ENCODE data around the gene SUOX. TPM values are rescaled to one million over a fixed set of nuclear protein-coding genes. Genes with fewer than 3 reads are reported as not detected.
"Not testable (repeated sequence)": the region's sequence is repeated elsewhere in the genome, so short reads cannot be mapped to it uniquely, and the experiment has no call there.

SUOX gene
- total RNA-seq, 1 donor from 2014 or later, result 20.3 TPM

DNA sequence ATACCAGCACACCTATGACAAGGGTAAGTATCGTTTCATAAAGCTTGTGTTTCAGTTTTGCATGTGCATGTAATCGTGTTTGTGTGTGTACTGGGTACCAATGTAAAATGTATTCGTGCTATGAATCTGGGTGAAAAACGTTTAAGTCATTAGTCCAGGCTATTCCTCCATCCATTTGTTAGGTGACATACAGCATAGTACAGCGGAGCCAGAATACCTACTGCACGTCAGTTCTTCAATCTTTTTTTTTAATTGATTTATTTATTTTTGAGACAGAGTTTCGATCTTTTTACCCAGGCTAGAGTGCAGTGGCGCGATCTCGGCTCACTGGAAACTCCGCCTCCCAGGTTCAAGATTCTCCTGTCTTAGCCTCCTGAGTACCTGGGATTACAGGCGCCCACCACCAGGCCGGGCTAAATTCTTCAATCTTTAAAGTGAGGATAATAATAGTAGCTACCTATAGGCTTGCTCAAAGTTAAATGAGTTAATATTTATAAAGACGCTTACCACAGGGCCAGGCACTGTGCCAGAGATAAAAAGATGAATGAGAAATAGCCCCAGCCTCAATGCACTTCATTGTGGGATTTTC lies 44.0 kb downstream of the SUOX start:
- Histone ChIP-seq H3K36me3 (peaks cover 42% of the 10 kb centered on the region), H3K4me1 (peaks cover 19% of the 10 kb centered on the region), H3K9me3 (no peaks in the 10 kb centered on the region), H3K27ac (peak overlapping the region; percentile 94), H3K27me3 (no peaks in the 10 kb centered on the region), H3K4me3 (peak overlapping the region; percentile 87)
- DNase-seq, result no peak
- intact Hi-C loops (cut with DNase I), result loop anchor here (10.0 kb wide), 1 partner anchor 46 kb away; the partner anchor contains the start of gene SUOX
- TF ChIP-seq, protein P1, sequence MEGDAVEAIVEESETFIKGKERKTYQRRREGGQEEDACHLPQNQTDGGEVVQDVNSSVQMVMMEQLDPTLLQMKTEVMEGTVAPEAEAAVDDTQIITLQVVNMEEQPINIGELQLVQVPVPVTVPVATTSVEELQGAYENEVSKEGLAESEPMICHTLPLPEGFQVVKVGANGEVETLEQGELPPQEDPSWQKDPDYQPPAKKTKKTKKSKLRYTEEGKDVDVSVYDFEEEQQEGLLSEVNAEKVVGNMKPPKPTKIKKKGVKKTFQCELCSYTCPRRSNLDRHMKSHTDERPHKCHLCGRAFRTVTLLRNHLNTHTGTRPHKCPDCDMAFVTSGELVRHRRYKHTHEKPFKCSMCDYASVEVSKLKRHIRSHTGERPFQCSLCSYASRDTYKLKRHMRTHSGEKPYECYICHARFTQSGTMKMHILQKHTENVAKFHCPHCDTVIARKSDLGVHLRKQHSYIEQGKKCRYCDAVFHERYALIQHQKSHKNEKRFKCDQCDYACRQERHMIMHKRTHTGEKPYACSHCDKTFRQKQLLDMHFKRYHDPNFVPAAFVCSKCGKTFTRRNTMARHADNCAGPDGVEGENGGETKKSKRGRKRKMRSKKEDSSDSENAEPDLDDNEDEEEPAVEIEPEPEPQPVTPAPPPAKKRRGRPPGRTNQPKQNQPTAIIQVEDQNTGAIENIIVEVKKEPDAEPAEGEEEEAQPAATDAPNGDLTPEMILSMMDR (IDR thresholded peaks at IDR 0.05), result no peak
- no peak for ATAC-seq

DNA sequence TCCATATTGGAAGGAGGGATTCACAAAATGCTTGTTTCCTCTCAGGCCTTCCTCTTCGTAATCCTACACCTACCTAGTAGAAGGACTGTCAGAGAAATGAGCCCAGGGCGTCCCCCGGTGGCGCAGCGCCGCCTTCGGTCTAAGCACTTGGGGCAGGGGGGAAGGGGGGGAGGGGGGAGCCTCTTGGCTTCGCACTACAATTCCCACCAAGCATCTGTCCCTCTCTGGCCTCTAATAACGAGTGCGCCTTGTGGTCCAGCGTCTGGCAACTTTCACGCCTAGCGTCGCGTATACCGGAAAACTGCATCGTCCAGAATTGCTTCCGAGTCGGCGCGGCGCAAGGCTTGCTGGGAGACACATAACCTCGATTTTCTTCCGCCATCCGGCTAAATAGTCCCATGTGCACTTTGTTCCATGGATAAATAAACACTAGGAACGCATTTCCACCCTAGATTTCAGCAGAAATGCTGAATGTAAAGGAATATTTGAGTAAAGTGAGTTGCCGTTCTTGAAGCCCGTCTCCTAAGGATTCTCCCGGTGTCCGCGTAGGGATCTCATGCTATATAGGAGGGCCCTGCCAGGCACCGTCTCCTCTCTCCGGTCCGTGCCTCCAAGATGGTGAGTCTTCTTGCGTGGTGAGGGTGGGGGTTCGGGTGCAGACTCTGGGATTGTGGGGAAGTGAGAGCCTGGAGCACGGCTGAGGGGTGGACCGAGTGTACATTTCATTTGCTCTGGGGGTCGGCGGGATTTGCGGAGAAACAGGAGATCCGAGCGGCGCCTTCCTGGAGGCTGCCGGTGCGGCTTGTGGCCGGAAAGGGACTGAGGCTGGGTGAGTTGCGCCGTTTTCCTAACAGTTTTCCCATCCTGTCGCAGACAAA lies 44.7 kb downstream of the SUOX start, which contains the start of gene RPS26:
Gene RPS26, plus strand, starts transcription at position 367 of the 878 bp plus-strand sequence. Its CDS starts 249 bp downstream, at position 616.
- intact Hi-C loops (cut with DNase I), result loop anchor here (10.0 kb wide), 1 partner anchor 47 kb away; the partner anchor contains the start of gene SUOX
- Histone ChIP-seq H3K9me3 (no peaks in the 10 kb centered on the region), H3K4me1 (peaks cover 19% of the 10 kb centered on the region), H3K4me3 (peak within 1 kb of the TSS; percentile 87), H3K27me3 (no peaks in the 10 kb centered on the region), H3K27ac (peak within 1 kb of the TSS; percentile 94), H3K36me3 (peaks cover 38% of the 10 kb centered on the region)
- peak; percentile 97 for ATAC-seq
- TF ChIP-seq, protein P1 (IDR thresholded peaks at IDR 0.05), result peak; percentile 41
- peak; percentile 97 for DNase-seq

GRCh38 chr12:56042430-56042813 lies 45.3 kb downstream of the SUOX start:
- not testable (repeated sequence) for DNase-seq, ATAC-seq, H3K27me3 ChIP-seq, H3K9me3 ChIP-seq
- Histone ChIP-seq H3K27ac (peak overlapping the region; percentile 94), H3K4me1 (peaks cover 19% of the 10 kb centered on the region), H3K4me3 (peak overlapping the region; percentile 87), H3K36me3 (peaks cover 38% of the 10 kb centered on the region)
- intact Hi-C loops (cut with DNase I), result loop anchor here (10.0 kb wide), 1 partner anchor 48 kb away; the partner anchor contains the start of gene SUOX

DNA sequence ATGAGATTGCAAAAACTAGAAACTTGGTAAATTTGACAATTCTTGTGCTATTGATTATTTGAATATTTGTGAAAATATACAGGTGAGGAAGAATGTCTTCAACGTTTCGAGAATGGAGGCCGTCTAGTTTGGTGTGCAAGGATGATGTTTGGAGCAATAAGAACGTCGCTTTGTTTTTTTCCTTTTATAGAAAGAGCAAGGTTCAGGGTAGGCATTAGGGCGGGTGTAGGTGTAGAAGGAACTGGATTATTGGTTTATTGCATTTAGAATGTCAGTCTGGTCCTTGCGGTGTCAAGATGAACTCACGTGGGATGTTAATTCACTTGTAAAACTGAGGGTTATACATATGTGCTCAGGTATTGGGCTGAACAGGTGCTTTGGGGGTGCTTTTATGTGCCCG lies 45.8 kb downstream of the SUOX start:
- DNase-seq (no peak), ATAC-seq (no peak)
- intact Hi-C loops (cut with DNase I), result loop anchor here (10.0 kb wide), 1 partner anchor 48 kb away; the partner anchor contains the start of gene SUOX
- Histone ChIP-seq H3K4me3 (peak overlapping the region; percentile 87), H3K36me3 (peaks cover 38% of the 10 kb centered on the region), H3K4me1 (peaks cover 19% of the 10 kb centered on the region), H3K27ac (peak overlapping the region; percentile 94), H3K27me3 (no peaks in the 10 kb centered on the region), H3K9me3 (no peaks in the 10 kb centered on the region)
- TF ChIP-seq, protein P1 (IDR thresholded peaks at IDR 0.05), result no peak

- Histone ChIP-seq H3K9me3 (no peaks in the 10 kb centered on the region), H3K4me1 (peaks cover 15% of the 10 kb centered on the region), H3K27ac (no peak overlapping the region), H3K27me3 (no peaks in the 10 kb centered on the region), H3K4me3 (no peak overlapping the region), H3K36me3 (peaks cover 38% of the 10 kb centered on the region)
- intact Hi-C loops (cut with DNase I), result loop anchor here (10.0 kb wide), 1 partner anchor 51 kb away; the partner anchor contains the start of gene SUOX
- TF ChIP-seq, protein P1 (IDR thresholded peaks at IDR 0.05), result no peak
- no peak for ATAC-seq
- DNase-seq, result no peak
Observed at GRCh38 chr12:56046027-56046780, 49.1 kb downstream of the SUOX start.
